HG03469 (cell line): ENCODE results near the gene DACH1.

ENCODE experiments used
- ATAC-seq: cut with Tn5 transposase; IDR thresholded peaks from one replicate; pipeline ENCODE4 v1.9.1; 2021; ENCODE audit warnings: mild to moderate bottlenecking, moderate library complexity, moderate number of reproducible peaks; ENCODE audit not compliant: unreplicated experiment

Gene DACH1

GRCh38 chr13:71830736-71831135 lies 36.3 kb downstream of the DACH1 start:
- ATAC-seq: no peak

DNA sequence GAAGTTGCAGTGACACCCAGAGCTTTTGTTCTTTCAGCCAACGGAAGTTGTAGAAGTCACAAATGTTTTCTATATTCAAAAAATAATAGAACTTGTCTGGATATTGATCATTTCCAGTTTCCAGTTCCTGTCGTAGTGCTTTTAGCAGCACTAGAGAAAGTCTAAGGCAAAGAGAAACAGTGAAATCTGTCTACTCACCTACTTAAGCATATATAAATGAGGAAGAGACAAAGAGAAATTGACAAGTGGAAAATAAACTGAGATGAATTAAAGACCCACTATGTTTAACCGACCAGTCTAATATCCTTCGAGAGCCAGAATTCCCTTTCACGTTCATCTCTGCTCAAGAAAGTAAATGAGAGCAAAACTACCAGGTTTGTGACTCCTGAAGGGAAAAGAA lies 36.7 kb downstream of the DACH1 start:
- ATAC-seq: no peak

DNA sequence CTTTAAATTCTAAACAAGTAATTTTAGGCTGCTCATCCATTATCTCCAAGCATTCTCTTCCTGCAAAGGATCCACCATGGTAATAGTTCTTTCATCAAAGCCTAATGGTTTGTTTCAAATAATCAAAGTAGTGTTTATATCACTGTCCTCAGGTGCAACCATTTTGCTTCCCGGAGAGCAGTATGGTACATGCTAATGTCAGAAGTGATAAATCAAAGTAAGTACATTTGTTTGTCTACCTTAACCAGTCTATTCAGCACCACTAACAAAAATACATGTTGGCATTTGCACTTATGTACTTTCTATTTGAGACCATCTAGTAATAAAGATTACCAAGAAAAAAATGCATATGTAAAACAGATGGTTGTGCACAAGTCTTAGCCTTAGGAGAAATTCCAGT lies 37.5 kb downstream of the DACH1 start:
- ATAC-seq: no peak

DNA sequence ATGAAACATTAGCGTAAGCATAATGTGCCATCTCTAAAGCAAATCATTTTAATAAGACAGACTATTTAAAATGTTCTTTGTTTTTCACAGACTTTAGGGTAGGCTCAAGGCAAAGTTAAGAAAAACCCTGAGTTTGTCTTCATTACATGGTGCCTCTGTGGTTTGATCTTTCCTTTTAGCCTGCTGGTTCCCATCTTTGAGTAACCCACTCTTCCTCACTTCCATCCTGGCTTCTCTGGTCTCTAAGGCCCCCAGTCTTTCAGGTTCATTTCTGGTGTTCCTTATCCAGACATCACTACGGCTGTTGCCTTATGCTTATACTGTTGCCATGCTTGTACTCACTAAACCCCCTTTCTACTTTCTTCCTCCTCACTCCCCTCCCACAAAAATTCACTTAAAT lies 38.4 kb downstream of the DACH1 start:
- no peak for ATAC-seq

- ATAC-seq: no peak
These were observed 38.9 kb downstream of the DACH1 start for GRCh38 chr13:71828117-71828516.

DNA sequence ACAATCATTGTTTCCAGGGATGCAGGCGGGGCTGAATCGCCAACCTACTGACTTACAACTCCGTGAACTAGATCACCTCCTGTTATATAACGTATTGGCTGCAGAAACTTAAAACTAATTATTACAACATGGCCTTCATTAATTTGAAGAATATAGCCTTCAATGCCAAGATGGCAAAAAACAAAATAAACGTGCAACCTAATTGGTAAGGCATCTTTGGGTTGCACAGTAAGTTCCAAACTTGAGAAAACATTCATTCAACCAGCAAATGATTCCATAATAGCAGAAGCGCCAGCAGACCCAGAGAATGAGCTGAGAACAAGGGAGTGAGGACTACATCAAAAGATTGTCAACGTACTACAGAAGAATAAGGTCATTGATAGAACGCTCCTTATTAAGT lies 39.8 kb downstream of the DACH1 start:
- ATAC-seq: no peak

GRCh38 chr13:71820699-71821098 lies 46.3 kb downstream of the DACH1 start:
- ATAC-seq: no peak

DNA sequence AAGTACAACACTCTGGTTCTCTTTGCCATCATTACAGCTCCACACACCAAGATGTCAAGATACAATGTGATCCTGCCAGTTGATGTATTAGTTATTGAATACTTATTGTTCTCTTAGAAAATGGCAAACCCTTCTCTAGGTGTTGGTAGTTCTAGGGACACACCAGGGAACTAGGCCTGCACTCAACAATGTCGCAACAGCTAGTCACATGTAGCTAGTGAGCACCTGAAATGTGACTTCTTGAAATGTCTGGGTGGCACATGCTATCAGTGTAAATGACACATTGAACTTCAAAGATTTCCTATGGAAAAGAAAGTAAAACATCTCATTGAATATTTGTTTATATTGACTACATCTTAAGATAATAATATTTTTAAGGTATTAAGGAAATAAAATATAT lies 49.7 kb downstream of the DACH1 start:
- no peak for ATAC-seq

DNA sequence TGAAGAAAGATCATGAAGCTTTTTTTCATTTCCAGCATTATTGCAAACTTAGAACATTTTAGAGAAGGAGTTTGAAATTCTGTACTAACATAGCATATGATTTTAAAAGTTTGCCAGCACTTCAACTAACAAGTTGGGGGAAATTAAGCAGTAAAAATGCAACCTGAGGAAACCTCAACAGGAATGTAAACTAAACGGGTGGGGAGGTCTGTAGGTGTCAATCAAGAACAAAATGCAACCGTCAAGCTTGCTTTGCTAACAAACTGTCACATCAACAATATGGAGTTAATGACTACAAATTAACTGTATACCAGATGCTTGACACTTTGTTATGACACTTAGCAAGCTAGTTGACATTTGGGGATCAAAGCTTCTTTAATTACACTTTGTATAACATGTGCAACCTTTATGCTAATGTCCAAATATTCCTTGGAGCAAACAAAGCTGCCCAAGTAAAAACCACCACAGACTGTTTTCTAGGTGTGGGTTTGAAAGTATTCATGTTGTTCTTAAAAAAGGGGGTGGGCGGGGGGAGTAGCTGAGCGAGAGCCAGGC lies 52.1 kb downstream of the DACH1 start:
- no peak for ATAC-seq

DNA sequence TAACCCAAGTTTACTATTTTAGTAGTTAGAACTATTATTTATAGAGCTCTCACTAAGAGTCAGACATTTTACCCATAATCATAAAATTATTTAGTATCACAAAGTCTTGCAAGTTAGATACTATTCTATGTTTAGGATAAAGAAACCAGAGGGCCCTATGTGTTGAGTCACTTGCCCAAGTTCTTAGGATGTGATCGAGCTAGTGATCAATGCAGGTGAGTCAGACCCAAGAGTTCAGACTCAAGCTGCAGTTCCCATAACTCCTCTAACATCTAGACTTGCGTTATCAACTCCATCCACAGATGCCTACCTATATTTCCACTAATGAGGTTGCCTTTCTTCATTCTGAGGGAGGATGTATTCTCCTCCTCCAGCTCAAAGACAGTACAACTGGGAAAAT lies 53.8 kb downstream of the DACH1 start:
- ATAC-seq: no peak

DNA sequence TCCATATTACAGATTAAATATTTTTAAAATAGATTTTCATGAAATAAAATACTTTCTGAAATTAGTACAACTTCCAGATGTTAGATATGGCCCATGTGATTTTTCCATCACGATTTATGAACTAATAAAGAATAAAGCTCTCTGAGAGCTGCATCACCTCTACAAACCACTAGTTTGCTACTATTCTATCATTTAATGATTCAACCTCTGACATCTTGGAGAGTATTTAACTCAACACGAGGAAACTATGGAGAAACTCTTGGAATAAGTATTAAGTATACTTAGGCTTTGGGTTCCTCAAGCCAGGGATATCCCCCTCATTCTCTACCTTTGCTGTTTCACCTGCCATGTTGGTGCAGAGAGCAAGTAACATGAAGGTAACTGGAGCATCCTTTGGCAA lies 55.7 kb downstream of the DACH1 start:
- no peak for ATAC-seq

DNA sequence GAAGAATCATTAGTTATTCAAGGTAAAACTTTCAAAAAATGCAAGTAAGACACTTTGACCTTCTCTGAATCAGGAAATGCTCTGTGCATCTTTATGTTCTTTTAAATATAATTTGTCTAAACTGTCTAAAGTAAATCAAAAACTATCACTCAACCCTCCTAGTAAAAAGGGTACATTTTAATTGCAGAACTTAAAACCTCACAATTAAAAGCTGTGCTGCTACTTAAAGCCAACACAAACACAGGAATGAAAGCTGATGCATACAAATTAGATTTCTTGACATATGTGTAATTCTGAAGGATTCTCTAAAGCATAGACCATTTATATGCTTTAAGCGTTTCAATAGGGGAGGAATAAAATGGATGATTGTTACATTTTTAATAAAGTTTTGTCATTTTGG lies 58.3 kb downstream of the DACH1 start:
- ATAC-seq: no peak

DNA sequence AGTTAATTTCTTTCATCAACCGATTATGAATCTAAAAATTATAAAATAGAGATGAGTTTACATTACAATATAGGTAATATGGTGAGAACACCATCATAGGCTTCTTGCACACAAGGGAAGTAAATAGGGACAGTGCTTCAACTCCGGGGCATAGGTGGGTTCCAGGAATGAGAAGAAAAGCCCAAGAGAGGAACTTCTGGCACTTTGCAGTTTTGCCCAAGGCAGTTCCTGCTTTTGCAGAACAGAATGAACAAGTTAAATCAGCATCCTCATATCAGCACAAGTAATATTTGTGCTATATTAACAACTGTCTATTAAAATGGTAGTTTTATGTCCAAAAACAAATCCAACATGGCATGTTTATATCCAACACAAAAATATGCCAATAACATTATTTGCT lies 60.1 kb downstream of the DACH1 start:
- ATAC-seq: no peak

- ATAC-seq: no peak
These were observed 63.9 kb downstream of the DACH1 start for GRCh38 chr13:71803066-71803465.

DNA sequence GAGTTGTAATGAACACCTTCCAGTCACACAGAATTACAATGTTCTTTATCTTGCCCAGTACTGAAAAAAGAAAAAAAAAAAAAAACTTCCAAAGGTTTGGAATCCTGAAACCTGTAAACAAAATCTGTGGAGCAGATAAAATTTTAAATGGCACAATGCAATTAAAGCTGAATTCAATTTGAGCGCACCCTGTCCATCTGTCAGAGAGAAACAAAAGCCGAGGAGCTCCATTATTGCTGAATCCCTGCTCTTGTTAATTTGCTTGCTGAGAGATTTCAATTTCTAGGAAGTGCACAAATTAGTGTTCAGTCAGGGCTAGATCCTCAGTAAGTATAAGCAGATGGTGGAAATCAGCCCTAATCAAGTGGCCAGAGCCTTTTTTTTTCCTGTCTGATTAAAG lies 65.2 kb downstream of the DACH1 start:
- ATAC-seq: no peak

DNA sequence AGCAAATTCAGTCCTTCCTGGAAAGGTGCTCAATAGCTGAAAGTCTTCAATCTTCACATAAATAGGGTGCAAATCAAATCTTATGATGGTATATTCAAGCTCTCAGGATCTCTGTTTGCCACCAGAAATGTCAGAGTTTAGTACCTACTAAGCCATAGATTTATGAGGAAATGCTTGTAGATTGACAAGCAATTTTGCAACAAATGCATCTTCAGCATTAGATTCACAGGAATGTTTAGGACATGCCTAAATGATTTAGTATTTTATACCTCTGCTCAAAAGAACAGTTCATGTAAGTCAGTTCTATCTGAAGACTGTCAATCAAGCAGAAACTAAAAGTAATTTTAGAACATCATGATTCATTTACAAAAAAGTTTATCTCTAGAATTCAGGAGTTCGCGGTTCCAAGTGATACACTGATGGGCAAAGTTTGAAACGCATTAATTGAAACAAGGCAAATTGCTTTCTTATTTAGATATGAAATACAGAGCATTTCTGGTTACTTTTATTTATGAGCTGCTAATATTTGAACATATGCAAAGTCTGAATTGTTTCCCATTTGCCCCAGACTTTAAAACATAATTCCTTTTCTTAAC lies 65.7 kb downstream of the DACH1 start:
- ATAC-seq: no peak

DNA sequence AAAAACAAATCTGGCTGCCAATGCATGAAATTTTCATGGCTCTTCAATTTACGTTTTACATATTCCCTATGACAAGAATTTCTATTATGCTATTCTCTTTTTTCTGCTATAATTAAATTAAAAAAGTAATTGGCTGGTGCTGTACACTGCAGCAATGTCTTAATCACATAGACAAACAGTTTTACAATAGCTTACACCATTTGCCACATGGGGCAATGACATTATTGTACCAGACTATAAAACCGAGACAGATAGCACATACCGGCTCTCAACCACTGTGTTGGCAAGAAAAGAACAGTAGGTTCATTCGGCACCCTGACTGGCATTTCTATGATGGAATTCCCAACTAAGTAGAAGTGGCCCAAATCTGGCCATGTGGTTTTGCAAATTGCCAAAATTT lies 67.7 kb downstream of the DACH1 start:
- no peak for ATAC-seq

GRCh38 chr13:71798707-71799106 lies 68.3 kb downstream of the DACH1 start:
- no peak for ATAC-seq

DNA sequence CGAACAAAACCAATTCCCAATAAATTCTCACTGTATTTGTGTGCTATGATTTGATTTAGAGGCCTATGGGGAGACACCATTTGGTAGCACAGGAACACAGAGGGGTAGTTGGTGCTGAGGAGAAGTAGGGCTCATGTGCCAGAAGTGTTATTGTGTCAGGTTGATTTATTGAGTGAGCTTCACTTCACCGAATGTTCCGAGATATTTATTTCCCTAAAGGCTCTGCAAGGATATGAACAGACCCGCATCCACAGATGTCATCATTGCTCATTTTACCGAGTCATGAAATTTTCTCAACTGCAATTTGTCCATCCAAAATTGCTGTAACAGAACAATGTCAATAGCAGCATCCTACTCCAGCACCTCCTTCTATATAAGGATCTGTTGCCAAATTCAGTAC lies 69.5 kb downstream of the DACH1 start:
- ATAC-seq: no peak

GRCh38 chr13:71789693-71790329 lies 77.2 kb downstream of the DACH1 start:
- ATAC-seq: no peak

DNA sequence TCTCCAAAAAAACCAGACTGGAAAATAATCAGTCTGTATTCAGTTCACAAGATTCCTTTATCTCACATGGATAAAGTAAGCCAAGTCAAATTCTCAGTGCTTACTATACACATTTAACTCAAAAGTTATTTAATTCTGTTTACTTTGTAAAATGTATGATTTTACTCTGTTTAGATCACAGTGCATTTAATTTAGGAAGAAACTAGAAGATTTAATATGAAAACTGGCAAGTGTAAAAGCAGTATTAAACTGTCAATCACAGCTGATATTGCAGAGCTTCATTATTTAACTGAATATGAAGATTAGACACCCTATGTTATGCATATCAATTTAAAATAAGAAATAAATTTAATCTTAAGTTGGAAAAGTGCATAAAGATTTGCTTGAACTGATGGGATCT lies 78.0 kb downstream of the DACH1 start:
- no peak for ATAC-seq

GRCh38 chr13:71787414-71787813 lies 79.6 kb downstream of the DACH1 start:
- ATAC-seq: no peak

- ATAC-seq: no peak
These were observed 80.1 kb downstream of the DACH1 start for GRCh38 chr13:71786875-71787274.
